ENCODE measurements around the gene PCDH9.

- no peak for TF ChIP-seq CTCF (IDR thresholded peaks at IDR 0.05)
- TF ChIP-seq POLR2A (IDR thresholded peaks at IDR 0.05): no peak
Measured at GRCh38 chr13:67128136-67128535, 102.0 kb downstream of the PCDH9 start.

Measured in suprapubic skin (tissue), 3 donors.